Neural cell (in vitro differentiated cells): Measurements from ENCODE around the gene SRSF5. TPM values are rescaled to one million over a fixed set of nuclear protein-coding genes. Genes with fewer than 3 reads are reported as not detected.

Experiments used
- H2AFZ ChIP-seq: fragments of 200-600, 300-800 bp; sonication (generic), shearing (Covaris generic); 2 replicates; pipeline ENCODE4 v1.6.0; 2014; ENCODE audit warnings: low read depth, mild to moderate bottlenecking, antibody characterized with exemption, low read length, moderate library complexity
- H3F3A ChIP-seq: fragments of 200-600 bp; shearing (Covaris generic); 2 replicates; pipeline ENCODE4 v1.6.1; 2016; ENCODE audit warnings: mild to moderate bottlenecking, moderate library complexity, mixed read lengths, antibody characterized with exemption, low read length; ENCODE audit not compliant: insufficient read depth, poor library complexity, severe bottlenecking
- H3K27ac ChIP-seq: fragments of 200-600, 300-800 bp; sonication (generic), shearing (Covaris generic); 2 replicates; pipeline ENCODE4 v1.5.1; 2014; ENCODE audit warnings: mild to moderate bottlenecking, low read length, moderate library complexity
- H3K27me3 ChIP-seq: fragments of 300-800, 200-600 bp; sonication (generic), shearing (Covaris generic); 2 replicates; pipeline ENCODE4 v1.6.0; 2014; ENCODE audit warnings: mild to moderate bottlenecking, low read depth, low read length, moderate library complexity; ENCODE audit not compliant: insufficient read depth
- H3K36me3 ChIP-seq: fragments of 300-800, 200-600 bp; sonication (generic), shearing (Covaris generic); 2 replicates; pipeline ENCODE4 v1.5.1; 2014; ENCODE audit warnings: mild to moderate bottlenecking, antibody characterized with exemption, low read length, moderate library complexity; ENCODE audit not compliant: insufficient read depth
- H3K4me2 ChIP-seq: fragments of 300-800, 200-600 bp; sonication (generic), shearing (Covaris generic); 2 replicates; pipeline ENCODE4 v1.6.0; 2014; ENCODE audit warnings: mild to moderate bottlenecking, low read length
- H3K4me3 ChIP-seq: fragments of 300-800, 200-600 bp; sonication (generic), shearing (Covaris generic); 2 replicates; pipeline ENCODE4 v1.5.1; 2014; ENCODE audit warnings: mild to moderate bottlenecking, low read length, moderate library complexity
- H3K79me2 ChIP-seq: fragments of 200-600 bp; shearing (Covaris generic); replicated peaks from 2 replicates; pipeline ENCODE4 v1.6.0; 2014; ENCODE audit warnings: mild to moderate bottlenecking, low read length, moderate library complexity; ENCODE audit not compliant: insufficient read depth
- H3K9ac ChIP-seq: fragments of 300-800, 200-600 bp; sonication (generic), shearing (Covaris generic); 2 replicates; pipeline ENCODE4 v1.6.1; 2016; ENCODE audit warnings: mild to moderate bottlenecking, low read length, mixed read lengths
- H3K9me2 ChIP-seq: fragments of 200-600 bp; shearing (Covaris generic); 2 replicates; pipeline ENCODE4 v1.6.1; 2016; ENCODE audit warnings: mild to moderate bottlenecking, low read length, mixed read lengths; ENCODE audit not compliant: insufficient read depth
- H3K9me3 ChIP-seq: fragments of 200-600, 300-800 bp; sonication (generic), shearing (Covaris generic); 2 replicates; pipeline ENCODE4 v1.6.1; 2016; ENCODE audit warnings: mild to moderate bottlenecking, mixed run types, low read length, moderate library complexity, mixed read lengths
- H4K20me1 ChIP-seq: fragments of 200-600 bp; shearing (Covaris generic); 2 replicates; pipeline ENCODE4 v1.6.1; 2016; ENCODE audit warnings: mild to moderate bottlenecking, mixed run types; ENCODE audit not compliant: insufficient read depth
- CTCF ChIP-seq: fragments of 450-650 bp; IDR thresholded peaks from 2 replicates; pipeline ENCODE4 v1.5.1; 2014; ENCODE audit warnings: antibody characterized with exemption, mild to moderate bottlenecking, moderate library complexity; ENCODE audit not compliant: poor library complexity, severe bottlenecking
- EP300 ChIP-seq: fragments of 450-650 bp; conservative IDR thresholded peaks from 2 replicates; pipeline ENCODE4 v1.6.1; 2014; ENCODE audit warnings: antibody characterized with exemption, mild to moderate bottlenecking, moderate library complexity; ENCODE audit not compliant: poor library complexity, severe bottlenecking
- EZH2 ChIP-seq: fragments of 200-600, 300-800 bp; shearing (Covaris generic), sonication (generic); IDR thresholded peaks from 2 replicates; pipeline ENCODE4 v1.6.1; 2014; ENCODE audit warnings: antibody characterized with exemption, low read length, borderline replicate concordance, mild to moderate bottlenecking; ENCODE audit not compliant: insufficient read depth, poor library complexity, severe bottlenecking
- MXI1 ChIP-seq: fragments of 450-650 bp; conservative IDR thresholded peaks from 2 replicates; pipeline ENCODE4 v1.6.1; 2014; ENCODE audit warnings: antibody characterized with exemption, mild to moderate bottlenecking; ENCODE audit not compliant: poor library complexity, severe bottlenecking
- POLR2AphosphoS5 ChIP-seq: IDR thresholded peaks from 2 replicates; pipeline ENCODE4 v1.6.1; 2012
- RAD21 ChIP-seq: fragments of 450-650 bp; conservative IDR thresholded peaks from 2 replicates; pipeline ENCODE4 v1.6.1; 2014; ENCODE audit warnings: antibody characterized with exemption, mild to moderate bottlenecking, moderate library complexity
- REST ChIP-seq: IDR thresholded peaks from 2 replicates; pipeline ENCODE4 v1.6.1; 2012; ENCODE audit warnings: borderline replicate concordance
- SMC3 ChIP-seq: fragments of 450-650 bp; conservative IDR thresholded peaks from 2 replicates; pipeline ENCODE4 v1.6.1; 2014; ENCODE audit warnings: antibody characterized with exemption, mild to moderate bottlenecking, moderate library complexity; ENCODE audit not compliant: poor library complexity
- TAF1 ChIP-seq: IDR thresholded peaks from 2 replicates; pipeline ENCODE4 v1.6.1; 2012; ENCODE audit warnings: low read depth
- polyA plus RNA-seq: library from polyadenylated mRNA; depleted of rRNA; stranded (reverse); fragments of >200 nt; gene quantifications from 2 replicates; pipeline ENCODE4 v1.2.3, GENCODE V29; 2014

Gene SRSF5
- polyA plus RNA-seq, 1 donor from 2014 or later = 1,017 TPM

GRCh38 chr14:69770559-69770958, 3.6 kb downstream of the SRSF5 start (continued):
- no peak for TF ChIP-seq CTCF

- Histone ChIP-seq H3K9me2 (no peaks in the 10 kb centered on the region), H2AFZ (no peak overlapping the region), H3K27ac (no peak overlapping the region), H3K27me3 (no peaks in the 10 kb centered on the region), H3K4me2 (no peak overlapping the region), H3K79me2 (peaks cover 23% of the 10 kb centered on the region), H3K36me3 (peaks cover 31% of the 10 kb centered on the region), H3F3A (no peaks in the 10 kb centered on the region), H3K9me3 (no peaks in the 10 kb centered on the region), H4K20me1 (no peaks in the 10 kb centered on the region), H3K4me3 (no peak overlapping the region), H3K9ac (no peak overlapping the region)
- TF ChIP-seq MXI1 (no peak), RAD21 (no peak), POLR2AphosphoS5 (no peak), EP300 (no peak), REST (no peak), SMC3 (no peak)
Observed at GRCh38 chr14:69771136-69771535, 4.2 kb downstream of the SRSF5 start.

GRCh38 chr14:69772082-69773017, 5.4 kb downstream of the SRSF5 start:
- Histone ChIP-seq H3K36me3 (peaks cover 31% of the 10 kb centered on the region), H3K9me3 (no peaks in the 10 kb centered on the region), H3K4me3 (no peak overlapping the region), H3K9ac (no peak overlapping the region), H3K27me3 (no peaks in the 10 kb centered on the region), H4K20me1 (no peaks in the 10 kb centered on the region), H3F3A (no peaks in the 10 kb centered on the region), H3K27ac (no peak overlapping the region), H2AFZ (no peak overlapping the region), H3K4me2 (no peak overlapping the region), H3K79me2 (peaks cover 23% of the 10 kb centered on the region), H3K9me2 (no peaks in the 10 kb centered on the region)
- TF ChIP-seq POLR2AphosphoS5 (no peak), CTCF (no peak), MXI1 (no peak), TAF1 (no peak), EP300 (no peak), RAD21 (no peak), EZH2 (no peak), SMC3 (no peak)
